AG09319 (cell line): ENCODE data around the gene GPR52.

ENCODE experiments used
- DNase-seq: peaks from one replicate; pipeline ENCODE4 v3.0.0-alpha.2; 2010; ENCODE audit warnings: low read depth; ENCODE audit errors: extremely low read depth
- CTCF ChIP-seq: IDR thresholded peaks from 2 replicates; pipeline ENCODE4 v1.5.1; 2011; ENCODE audit warnings: low read depth, mild to moderate bottlenecking, inconsistent platforms, low read length, moderate library complexity

Gene GPR52

GRCh38 chr1:174451408-174451807 lies 3.6 kb downstream of the GPR52 start:
- no peak for TF ChIP-seq CTCF
- DNase-seq = no peak

GRCh38 chr1:174465855-174466254 lies 18.1 kb downstream of the GPR52 start:
- TF ChIP-seq CTCF = no peak

GRCh38 chr1:174466607-174467006 lies 18.8 kb downstream of the GPR52 start:
- no peak for TF ChIP-seq CTCF
- DNase-seq = no peak

More at GRCh38 chr1:174465855-174466254, 18.1 kb downstream of the GPR52 start:
- no peak for DNase-seq

- DNase-seq = no peak
- no peak for TF ChIP-seq CTCF
These were observed 21.3 kb downstream of the GPR52 start for GRCh38 chr1:174469052-174469451.

- DNase-seq = no peak
- TF ChIP-seq CTCF = no peak
These were observed 21.9 kb downstream of the GPR52 start for GRCh38 chr1:174469687-174470086.

- no peak for DNase-seq
- TF ChIP-seq CTCF = no peak
These were observed 31.5 kb downstream of the GPR52 start for GRCh38 chr1:174479281-174479680.

- no peak for DNase-seq
- no peak for TF ChIP-seq CTCF
These were observed 32.6 kb downstream of the GPR52 start for GRCh38 chr1:174480324-174480723.
